Retinal pigment epithelial cell (primary cell): ENCODE results near the gene FHOD1.

Source experiments
- DNase-seq: peaks from one replicate; pipeline ENCODE4 v3.0.0-alpha.2; 2010; ENCODE audit warnings: low read depth
- H3K4me3 ChIP-seq: 2 replicates; pipeline ENCODE4 v1.5.1; 2011; ENCODE audit warnings: mild to moderate bottlenecking, low read length, control low read depth, moderate library complexity
- TF ChIP-seq, protein P1 (sequence below): conservative IDR thresholded peaks from 2 replicates; pipeline ENCODE4 v1.5.1; 2011; ENCODE audit warnings: low read depth, low read length, control low read depth, inconsistent platforms

FHOD1 gene

DNA sequence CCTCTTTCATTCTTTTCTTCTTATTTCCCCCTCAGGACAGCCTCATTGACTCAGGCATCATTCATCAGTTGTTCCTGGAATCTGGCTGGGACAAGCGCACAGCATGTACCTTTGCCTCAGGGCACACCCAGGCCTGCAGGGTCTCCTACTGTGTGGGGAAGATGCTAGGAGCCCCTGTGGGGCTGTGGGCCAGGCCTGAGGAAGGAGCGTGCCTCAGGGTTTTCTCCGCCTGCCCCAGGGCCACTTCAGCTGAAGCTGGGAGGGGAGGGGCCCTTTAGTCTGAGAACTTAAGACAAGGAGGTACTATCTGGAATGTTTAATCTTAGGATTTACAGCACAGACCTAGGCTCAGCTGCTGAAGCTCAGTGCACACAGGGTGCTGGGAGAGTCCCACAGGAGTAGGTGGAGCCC is 40.4 kb downstream of the FHOD1 start:
- TF ChIP-seq, protein P1, sequence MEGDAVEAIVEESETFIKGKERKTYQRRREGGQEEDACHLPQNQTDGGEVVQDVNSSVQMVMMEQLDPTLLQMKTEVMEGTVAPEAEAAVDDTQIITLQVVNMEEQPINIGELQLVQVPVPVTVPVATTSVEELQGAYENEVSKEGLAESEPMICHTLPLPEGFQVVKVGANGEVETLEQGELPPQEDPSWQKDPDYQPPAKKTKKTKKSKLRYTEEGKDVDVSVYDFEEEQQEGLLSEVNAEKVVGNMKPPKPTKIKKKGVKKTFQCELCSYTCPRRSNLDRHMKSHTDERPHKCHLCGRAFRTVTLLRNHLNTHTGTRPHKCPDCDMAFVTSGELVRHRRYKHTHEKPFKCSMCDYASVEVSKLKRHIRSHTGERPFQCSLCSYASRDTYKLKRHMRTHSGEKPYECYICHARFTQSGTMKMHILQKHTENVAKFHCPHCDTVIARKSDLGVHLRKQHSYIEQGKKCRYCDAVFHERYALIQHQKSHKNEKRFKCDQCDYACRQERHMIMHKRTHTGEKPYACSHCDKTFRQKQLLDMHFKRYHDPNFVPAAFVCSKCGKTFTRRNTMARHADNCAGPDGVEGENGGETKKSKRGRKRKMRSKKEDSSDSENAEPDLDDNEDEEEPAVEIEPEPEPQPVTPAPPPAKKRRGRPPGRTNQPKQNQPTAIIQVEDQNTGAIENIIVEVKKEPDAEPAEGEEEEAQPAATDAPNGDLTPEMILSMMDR: no peak
- H3K4me3 ChIP-seq: no peak overlapping the region
- DNase-seq: no peak

DNA sequence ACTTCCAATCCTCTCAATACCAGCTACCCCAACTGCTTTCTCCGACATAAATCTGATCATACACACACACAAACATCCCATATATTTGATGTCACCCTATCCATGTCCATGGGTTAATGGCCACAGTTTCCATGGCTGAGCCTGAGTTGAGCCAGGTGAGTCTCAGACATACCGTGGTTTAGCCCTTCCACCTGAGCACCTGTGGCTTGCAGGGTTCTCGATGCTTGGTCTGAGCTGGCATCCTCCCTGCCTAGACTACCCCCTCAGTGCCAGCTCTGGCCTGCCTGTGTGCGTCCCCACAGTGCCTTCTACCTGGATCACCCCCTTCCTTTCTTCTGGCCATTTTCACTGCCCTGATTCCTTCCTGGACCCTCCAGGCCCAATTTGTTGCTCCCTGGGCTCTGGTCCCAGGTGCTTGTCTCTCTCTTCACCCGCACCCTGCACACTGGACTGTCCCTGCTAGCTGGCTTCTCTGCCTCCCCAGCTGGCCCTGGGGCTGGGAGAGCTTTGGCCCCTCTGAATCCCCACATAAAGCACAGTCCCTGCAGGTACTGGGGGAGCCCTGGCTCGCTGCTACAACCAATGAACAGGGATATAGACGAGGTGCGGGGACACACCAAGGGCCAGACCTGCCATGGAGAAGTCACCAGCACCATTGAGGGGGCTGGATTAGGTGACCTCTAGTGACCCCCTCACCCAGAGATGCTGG is 41.0 kb downstream of the FHOD1 start:
- DNase-seq: no peak
- H3K4me3 ChIP-seq: no peak overlapping the region
- TF ChIP-seq, protein P1: no peak

DNA sequence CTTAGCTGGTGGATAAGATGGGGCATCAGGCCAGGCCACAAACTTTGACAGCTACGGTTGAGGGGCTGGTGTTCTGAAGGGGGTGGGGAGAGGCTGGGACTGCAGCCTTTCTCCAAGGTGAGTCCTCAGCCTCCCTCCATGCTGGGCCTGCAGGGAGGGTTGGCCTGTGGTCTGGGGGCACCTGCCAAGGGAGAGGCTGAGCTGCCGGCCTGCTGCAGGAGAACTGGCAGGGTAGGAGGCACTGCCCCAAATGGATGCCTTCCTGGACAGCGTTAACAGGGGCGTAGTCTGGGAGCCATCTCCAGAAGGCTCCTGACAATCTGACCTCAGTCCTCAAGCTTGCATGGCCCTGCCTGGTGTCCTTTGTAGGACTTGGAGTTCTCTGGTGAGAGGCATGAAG is 43.2 kb downstream of the FHOD1 start:
- TF ChIP-seq, protein P1: no peak
- no peak for DNase-seq
- H3K4me3 ChIP-seq: no peak overlapping the region

DNA sequence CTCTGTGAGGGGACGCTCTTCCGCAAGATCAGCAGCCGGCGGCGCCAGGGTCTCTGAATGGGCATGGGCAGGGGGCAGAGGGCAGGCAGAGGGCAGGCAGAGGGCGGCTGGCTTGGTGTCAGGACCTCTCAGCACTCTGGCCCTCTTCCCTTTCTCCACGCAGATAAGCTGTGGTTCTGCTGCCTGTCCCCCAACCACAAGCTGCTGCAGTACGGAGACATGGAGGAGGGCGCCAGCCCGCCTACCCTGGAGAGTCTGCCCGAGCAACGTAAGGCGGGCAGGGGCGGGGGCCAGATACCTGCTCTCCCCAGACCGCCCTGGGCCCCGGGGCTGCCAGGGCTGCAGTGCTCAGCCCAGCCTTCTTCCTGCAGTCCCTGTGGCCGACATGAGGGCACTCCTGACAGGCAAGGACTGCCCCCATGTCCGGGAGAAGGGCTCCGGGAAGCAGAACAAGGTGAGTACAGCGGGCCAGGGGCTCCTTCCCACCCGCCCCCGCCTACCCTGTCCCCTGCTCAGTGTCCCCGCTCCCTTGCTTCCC is 44.3 kb downstream of the FHOD1 start:
- TF ChIP-seq, protein P1: no peak
- DNase-seq: no peak
- H3K4me3 ChIP-seq: no peak overlapping the region

DNA sequence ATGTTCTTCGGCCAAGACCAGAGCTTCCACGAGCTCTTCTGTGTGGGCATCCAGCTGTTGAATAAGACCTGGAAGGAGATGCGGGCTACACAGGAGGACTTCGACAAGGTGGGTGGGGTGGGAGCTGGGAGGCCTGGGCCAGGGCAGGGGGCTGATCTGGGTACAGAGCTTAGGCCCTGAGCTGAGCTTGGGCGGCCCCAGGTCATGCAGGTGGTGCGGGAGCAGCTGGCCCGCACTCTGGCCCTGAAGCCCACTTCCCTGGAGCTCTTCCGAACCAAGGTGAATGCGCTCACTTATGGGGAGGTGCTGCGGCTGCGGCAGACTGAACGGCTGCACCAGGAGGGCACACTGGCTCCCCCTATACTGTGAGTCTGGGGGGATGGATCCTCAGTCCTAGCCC is 44.9 kb downstream of the FHOD1 start:
- no peak for DNase-seq
- H3K4me3 ChIP-seq: no peak overlapping the region
- TF ChIP-seq, protein P1: no peak

DNA sequence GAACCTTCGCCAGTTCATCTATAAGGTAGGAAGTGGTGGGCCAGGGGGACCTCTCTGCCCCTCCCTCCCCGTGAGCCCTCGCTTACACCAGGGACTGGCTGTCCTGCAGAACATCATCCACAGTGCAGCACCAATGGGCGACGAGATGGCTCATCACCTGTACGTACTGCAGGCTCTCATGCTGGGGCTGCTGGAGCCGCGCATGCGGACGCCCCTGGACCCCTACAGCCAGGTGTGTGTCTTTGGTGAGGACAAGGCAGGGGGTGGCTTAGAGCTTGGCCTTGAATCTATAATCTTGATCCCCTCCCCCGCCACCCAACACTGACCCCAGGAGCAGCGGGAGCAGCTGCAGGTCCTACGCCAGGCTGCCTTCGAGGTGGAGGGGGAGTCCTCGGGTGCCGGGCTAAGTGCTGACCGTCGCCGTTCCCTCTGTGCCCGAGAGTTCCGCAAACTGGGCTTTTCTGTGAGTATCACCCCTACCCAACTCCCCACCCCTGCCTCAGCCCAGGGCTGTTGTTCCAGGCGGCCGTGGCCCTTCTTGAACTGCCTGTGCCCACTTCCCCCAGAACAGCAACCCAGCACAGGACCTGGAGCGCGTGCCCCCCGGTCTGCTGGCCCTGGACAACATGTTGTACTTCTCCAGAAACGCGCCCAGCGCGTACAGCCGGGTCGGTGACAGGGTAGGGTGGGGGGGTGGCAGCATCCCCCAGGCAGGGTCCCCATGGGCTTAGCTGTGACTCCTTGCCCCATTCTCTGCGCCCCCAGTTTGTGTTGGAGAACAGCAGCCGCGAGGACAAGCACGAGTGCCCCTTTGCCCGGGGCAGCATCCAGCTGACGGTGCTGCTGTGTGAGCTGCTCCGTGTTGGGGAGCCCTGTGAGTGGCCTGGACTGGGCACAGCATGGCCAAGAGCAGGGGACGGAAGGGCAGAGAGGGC is 45.6 kb downstream of the FHOD1 start:
- no peak overlapping the region for H3K4me3 ChIP-seq
- TF ChIP-seq, protein P1: no peak
- no peak for DNase-seq
